KMS-11 (cell line): ENCODE results near the gene TPH1.

ENCODE experiments used
- H2AFZ ChIP-seq: fragments of 200-600 bp; sonication (generic); 2 replicates; pipeline ENCODE4 v1.6.1; 2016; ENCODE audit warnings: antibody characterized with exemption, mixed run types, low read depth
- H3K27ac ChIP-seq: fragments of 200-600 bp; sonication (generic); 2 replicates; pipeline ENCODE4 v1.6.1; 2016; ENCODE audit warnings: mild to moderate bottlenecking, mixed run types
- H3K27me3 ChIP-seq: fragments of 200-600 bp; sonication (generic); 2 replicates; pipeline ENCODE4 v1.6.1; 2017; ENCODE audit warnings: mild to moderate bottlenecking, low read depth, mixed run types, moderate library complexity; ENCODE audit not compliant: insufficient read depth
- H3K36me3 ChIP-seq: fragments of 200-600 bp; sonication (generic); 2 replicates; pipeline ENCODE4 v1.6.1; 2017; ENCODE audit warnings: mild to moderate bottlenecking, mixed run types; ENCODE audit not compliant: insufficient read depth
- H3K4me1 ChIP-seq: fragments of 200-600 bp; sonication (generic); 2 replicates; pipeline ENCODE4 v1.6.1; 2016; ENCODE audit warnings: mild to moderate bottlenecking, low read depth, mixed run types; ENCODE audit not compliant: poor library complexity, severe bottlenecking
- H3K4me2 ChIP-seq: fragments of 200-600 bp; sonication (generic); 2 replicates; pipeline ENCODE4 v1.7.0; 2016; ENCODE audit warnings: mild to moderate bottlenecking, mixed run types
- H3K4me3 ChIP-seq: fragments of 200-600 bp; sonication (generic); IDR thresholded peaks from 2 replicates; pipeline ENCODE4 v1.6.1; 2017; ENCODE audit warnings: low read depth, low read length, mixed read lengths; ENCODE audit not compliant: insufficient read depth
- H3K79me2 ChIP-seq: fragments of 200-600 bp; sonication (generic); 2 replicates; pipeline ENCODE4 v1.6.1; 2016; ENCODE audit warnings: low read depth, mixed run types; ENCODE audit not compliant: insufficient read depth
- H3K9ac ChIP-seq: fragments of 200-600 bp; sonication (generic); 2 replicates; pipeline ENCODE4 v1.6.1; 2016; ENCODE audit warnings: mild to moderate bottlenecking, mixed run types
- H4K20me1 ChIP-seq: fragments of 200-600 bp; sonication (generic); 2 replicates; pipeline ENCODE4 v1.6.1; 2016; ENCODE audit warnings: mild to moderate bottlenecking, mixed run types; ENCODE audit not compliant: insufficient read depth
- TF ChIP-seq, protein P1 (sequence below): fragments of 200-600 bp; sonication (generic); conservative IDR thresholded peaks from 2 replicates; pipeline ENCODE4 v1.6.1; 2017; ENCODE audit warnings: low read depth, mild to moderate bottlenecking, antibody characterized with exemption, low read length, moderate library complexity, mixed read lengths

Gene TPH1

DNA sequence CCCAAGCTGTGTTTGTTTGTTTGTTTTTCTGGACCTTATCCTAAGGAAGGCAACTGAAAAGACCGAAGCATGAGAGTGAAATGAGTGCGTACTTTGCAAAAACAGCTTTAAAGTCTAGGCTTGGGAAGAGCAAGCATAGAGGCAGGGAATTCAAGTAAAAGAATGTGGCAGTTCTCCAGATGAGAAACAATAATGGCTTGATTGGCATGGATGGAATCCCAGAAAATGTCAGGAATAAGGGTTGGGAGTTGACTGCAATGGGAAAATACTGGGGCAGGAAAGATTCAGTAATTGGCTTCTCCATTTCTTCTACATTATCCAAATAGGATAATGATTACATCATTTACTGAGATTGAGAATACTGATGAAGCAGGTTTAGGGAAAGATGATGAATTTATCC, 42.3 kb upstream of the TPH1 start:
- Histone ChIP-seq H3K36me3 (no peaks in the 10 kb centered on the region), H2AFZ (no peak overlapping the region), H3K27me3 (no peaks in the 10 kb centered on the region), H3K4me2 (no peak overlapping the region), H3K4me1 (no peaks in the 10 kb centered on the region), H3K9ac (no peak overlapping the region), H3K4me3 (no peak overlapping the region), H4K20me1 (no peaks in the 10 kb centered on the region), H3K27ac (no peak overlapping the region), H3K79me2 (no peaks in the 10 kb centered on the region)
- TF ChIP-seq, protein P1, sequence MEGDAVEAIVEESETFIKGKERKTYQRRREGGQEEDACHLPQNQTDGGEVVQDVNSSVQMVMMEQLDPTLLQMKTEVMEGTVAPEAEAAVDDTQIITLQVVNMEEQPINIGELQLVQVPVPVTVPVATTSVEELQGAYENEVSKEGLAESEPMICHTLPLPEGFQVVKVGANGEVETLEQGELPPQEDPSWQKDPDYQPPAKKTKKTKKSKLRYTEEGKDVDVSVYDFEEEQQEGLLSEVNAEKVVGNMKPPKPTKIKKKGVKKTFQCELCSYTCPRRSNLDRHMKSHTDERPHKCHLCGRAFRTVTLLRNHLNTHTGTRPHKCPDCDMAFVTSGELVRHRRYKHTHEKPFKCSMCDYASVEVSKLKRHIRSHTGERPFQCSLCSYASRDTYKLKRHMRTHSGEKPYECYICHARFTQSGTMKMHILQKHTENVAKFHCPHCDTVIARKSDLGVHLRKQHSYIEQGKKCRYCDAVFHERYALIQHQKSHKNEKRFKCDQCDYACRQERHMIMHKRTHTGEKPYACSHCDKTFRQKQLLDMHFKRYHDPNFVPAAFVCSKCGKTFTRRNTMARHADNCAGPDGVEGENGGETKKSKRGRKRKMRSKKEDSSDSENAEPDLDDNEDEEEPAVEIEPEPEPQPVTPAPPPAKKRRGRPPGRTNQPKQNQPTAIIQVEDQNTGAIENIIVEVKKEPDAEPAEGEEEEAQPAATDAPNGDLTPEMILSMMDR: no peak

DNA sequence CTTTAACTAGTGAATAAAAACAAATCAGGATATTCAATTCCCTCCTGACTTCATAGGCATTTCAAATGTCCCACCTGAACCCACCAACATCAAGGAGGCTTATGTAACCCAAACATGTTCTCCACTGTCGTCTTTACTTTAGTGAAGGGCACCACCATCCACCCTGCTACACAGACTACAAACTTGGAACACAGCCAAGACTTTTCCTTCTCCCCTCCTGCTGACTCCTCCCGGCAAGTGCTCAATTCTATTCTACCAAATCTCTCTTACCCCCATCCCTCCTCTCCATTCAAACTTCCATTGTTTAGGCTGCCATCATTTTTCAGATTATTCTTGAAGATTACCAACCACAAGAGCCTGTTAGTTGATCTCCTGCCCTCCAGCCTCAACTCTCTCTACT, 35.5 kb upstream of the TPH1 start:
- Histone ChIP-seq H3K9ac (no peak overlapping the region), H3K27me3 (no peaks in the 10 kb centered on the region), H3K4me3 (no peak overlapping the region), H4K20me1 (no peaks in the 10 kb centered on the region), H3K4me2 (no peak overlapping the region), H3K27ac (no peak overlapping the region), H3K79me2 (no peaks in the 10 kb centered on the region), H3K36me3 (no peaks in the 10 kb centered on the region), H3K4me1 (peaks cover under 1% of the 10 kb centered on the region), H2AFZ (no peak overlapping the region)
- TF ChIP-seq, protein P1: no peak

DNA sequence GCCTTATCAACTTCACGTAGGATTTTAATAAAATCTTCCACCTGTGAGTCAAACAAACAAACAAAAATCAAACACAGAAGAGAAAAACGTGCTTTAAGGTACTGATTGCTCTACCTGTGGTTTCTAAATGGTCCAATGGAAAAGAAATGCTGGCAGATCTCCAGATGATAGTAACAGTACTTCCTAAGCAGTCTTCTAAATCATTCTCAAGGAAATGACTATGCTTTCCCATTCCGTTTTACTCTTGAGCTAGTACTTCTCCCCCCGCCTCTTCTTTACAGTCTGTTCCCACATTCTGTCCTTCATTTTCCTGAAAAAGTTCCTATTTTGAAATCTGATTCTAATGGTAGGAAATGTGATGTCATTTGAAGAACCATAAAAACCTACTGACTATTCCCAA, 34.4 kb upstream of the TPH1 start:
- Histone ChIP-seq H3K27ac (no peak overlapping the region), H3K79me2 (no peaks in the 10 kb centered on the region), H2AFZ (no peak overlapping the region), H4K20me1 (no peaks in the 10 kb centered on the region), H3K4me3 (no peak overlapping the region), H3K9ac (no peak overlapping the region), H3K4me2 (no peak overlapping the region), H3K4me1 (peaks cover 9% of the 10 kb centered on the region), H3K36me3 (no peaks in the 10 kb centered on the region), H3K27me3 (no peaks in the 10 kb centered on the region)
- TF ChIP-seq, protein P1: no peak

DNA sequence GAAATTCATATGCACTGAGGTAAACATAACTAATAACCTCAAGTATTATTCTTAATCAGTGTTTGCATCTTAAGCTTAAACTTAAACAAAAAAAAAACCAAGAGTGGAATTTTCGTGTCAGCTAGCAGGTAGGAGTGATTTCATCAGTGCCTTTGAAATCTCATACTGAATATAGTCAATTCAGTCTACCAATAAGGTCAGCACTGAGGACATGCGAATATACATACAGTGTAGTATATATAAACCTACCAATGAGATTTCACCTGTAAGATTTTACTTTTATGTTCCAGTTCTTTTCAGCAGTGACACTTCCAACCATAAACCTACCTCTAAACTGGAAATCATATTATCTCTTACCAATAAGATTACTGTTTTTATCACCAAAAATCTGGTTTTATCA, 32.8 kb upstream of the TPH1 start:
- no peak overlapping the region for H3K9ac ChIP-seq
- H3K4me3 ChIP-seq: no peak overlapping the region
- H3K4me1 ChIP-seq: peaks cover 9% of the 10 kb centered on the region
- H2AFZ ChIP-seq: no peak overlapping the region
- no peaks in the 10 kb centered on the region for H3K36me3 ChIP-seq
- no peak overlapping the region for H3K27ac ChIP-seq
- H3K4me2 ChIP-seq: no peak overlapping the region
- TF ChIP-seq, protein P1: no peak
- no peaks in the 10 kb centered on the region for H3K27me3 ChIP-seq
- H3K79me2 ChIP-seq: no peaks in the 10 kb centered on the region
- H4K20me1 ChIP-seq: no peaks in the 10 kb centered on the region
